Neural cell (in vitro differentiated cells): ENCODE measurements around the gene STEAP1B. TPM values are rescaled to one million over a fixed set of nuclear protein-coding genes. Genes with fewer than 3 reads are reported as not detected.
"Not testable (repeated sequence)": the region's sequence is repeated elsewhere in the genome, so short reads cannot be mapped to it uniquely, and the experiment has no call there.

ENCODE experiments used
- H2AFZ ChIP-seq: fragments of 200-600, 300-800 bp; sonication (generic), shearing (Covaris generic); 2 replicates; pipeline ENCODE4 v1.6.0; 2014; ENCODE audit warnings: low read depth, mild to moderate bottlenecking, antibody characterized with exemption, low read length, moderate library complexity
- H3F3A ChIP-seq: fragments of 200-600 bp; shearing (Covaris generic); 2 replicates; pipeline ENCODE4 v1.6.1; 2016; ENCODE audit warnings: mild to moderate bottlenecking, moderate library complexity, mixed read lengths, antibody characterized with exemption, low read length; ENCODE audit not compliant: insufficient read depth, poor library complexity, severe bottlenecking
- H3K27ac ChIP-seq: fragments of 200-600, 300-800 bp; sonication (generic), shearing (Covaris generic); 2 replicates; pipeline ENCODE4 v1.5.1; 2014; ENCODE audit warnings: mild to moderate bottlenecking, low read length, moderate library complexity
- H3K27me3 ChIP-seq: fragments of 300-800, 200-600 bp; sonication (generic), shearing (Covaris generic); 2 replicates; pipeline ENCODE4 v1.6.0; 2014; ENCODE audit warnings: mild to moderate bottlenecking, low read depth, low read length, moderate library complexity; ENCODE audit not compliant: insufficient read depth
- H3K36me3 ChIP-seq: fragments of 300-800, 200-600 bp; sonication (generic), shearing (Covaris generic); 2 replicates; pipeline ENCODE4 v1.5.1; 2014; ENCODE audit warnings: mild to moderate bottlenecking, antibody characterized with exemption, low read length, moderate library complexity; ENCODE audit not compliant: insufficient read depth
- H3K4me2 ChIP-seq: fragments of 300-800, 200-600 bp; sonication (generic), shearing (Covaris generic); 2 replicates; pipeline ENCODE4 v1.6.0; 2014; ENCODE audit warnings: mild to moderate bottlenecking, low read length
- H3K4me3 ChIP-seq: fragments of 300-800, 200-600 bp; sonication (generic), shearing (Covaris generic); 2 replicates; pipeline ENCODE4 v1.5.1; 2014; ENCODE audit warnings: mild to moderate bottlenecking, low read length, moderate library complexity
- H3K79me2 ChIP-seq: fragments of 200-600 bp; shearing (Covaris generic); replicated peaks from 2 replicates; pipeline ENCODE4 v1.6.0; 2014; ENCODE audit warnings: mild to moderate bottlenecking, low read length, moderate library complexity; ENCODE audit not compliant: insufficient read depth
- H3K9ac ChIP-seq: fragments of 300-800, 200-600 bp; sonication (generic), shearing (Covaris generic); 2 replicates; pipeline ENCODE4 v1.6.1; 2016; ENCODE audit warnings: mild to moderate bottlenecking, low read length, mixed read lengths
- H3K9me2 ChIP-seq: fragments of 200-600 bp; shearing (Covaris generic); 2 replicates; pipeline ENCODE4 v1.6.1; 2016; ENCODE audit warnings: mild to moderate bottlenecking, low read length, mixed read lengths; ENCODE audit not compliant: insufficient read depth
- H3K9me3 ChIP-seq: fragments of 200-600, 300-800 bp; sonication (generic), shearing (Covaris generic); 2 replicates; pipeline ENCODE4 v1.6.1; 2016; ENCODE audit warnings: mild to moderate bottlenecking, mixed run types, low read length, moderate library complexity, mixed read lengths
- H4K20me1 ChIP-seq: fragments of 200-600 bp; shearing (Covaris generic); 2 replicates; pipeline ENCODE4 v1.6.1; 2016; ENCODE audit warnings: mild to moderate bottlenecking, mixed run types; ENCODE audit not compliant: insufficient read depth
- CTCF ChIP-seq: fragments of 450-650 bp; IDR thresholded peaks from 2 replicates; pipeline ENCODE4 v1.5.1; 2014; ENCODE audit warnings: antibody characterized with exemption, mild to moderate bottlenecking, moderate library complexity; ENCODE audit not compliant: poor library complexity, severe bottlenecking
- EP300 ChIP-seq: fragments of 450-650 bp; conservative IDR thresholded peaks from 2 replicates; pipeline ENCODE4 v1.6.1; 2014; ENCODE audit warnings: antibody characterized with exemption, mild to moderate bottlenecking, moderate library complexity; ENCODE audit not compliant: poor library complexity, severe bottlenecking
- EZH2 ChIP-seq: fragments of 200-600, 300-800 bp; shearing (Covaris generic), sonication (generic); IDR thresholded peaks from 2 replicates; pipeline ENCODE4 v1.6.1; 2014; ENCODE audit warnings: antibody characterized with exemption, low read length, borderline replicate concordance, mild to moderate bottlenecking; ENCODE audit not compliant: insufficient read depth, poor library complexity, severe bottlenecking
- MXI1 ChIP-seq: fragments of 450-650 bp; conservative IDR thresholded peaks from 2 replicates; pipeline ENCODE4 v1.6.1; 2014; ENCODE audit warnings: antibody characterized with exemption, mild to moderate bottlenecking; ENCODE audit not compliant: poor library complexity, severe bottlenecking
- POLR2AphosphoS5 ChIP-seq: IDR thresholded peaks from 2 replicates; pipeline ENCODE4 v1.6.1; 2012
- RAD21 ChIP-seq: fragments of 450-650 bp; conservative IDR thresholded peaks from 2 replicates; pipeline ENCODE4 v1.6.1; 2014; ENCODE audit warnings: antibody characterized with exemption, mild to moderate bottlenecking, moderate library complexity
- REST ChIP-seq: IDR thresholded peaks from 2 replicates; pipeline ENCODE4 v1.6.1; 2012; ENCODE audit warnings: borderline replicate concordance
- SMC3 ChIP-seq: fragments of 450-650 bp; conservative IDR thresholded peaks from 2 replicates; pipeline ENCODE4 v1.6.1; 2014; ENCODE audit warnings: antibody characterized with exemption, mild to moderate bottlenecking, moderate library complexity; ENCODE audit not compliant: poor library complexity
- TAF1 ChIP-seq: IDR thresholded peaks from 2 replicates; pipeline ENCODE4 v1.6.1; 2012; ENCODE audit warnings: low read depth
- polyA minus RNA-seq: library from RNA; depleted of rRNA, polyadenylated mRNA; stranded (reverse); fragments of >200 nt; gene quantifications from 2 replicates; pipeline ENCODE4 v1.2.3, GENCODE V29; 2014
- polyA plus RNA-seq: library from polyadenylated mRNA; depleted of rRNA; stranded (reverse); fragments of >200 nt; gene quantifications from 2 replicates; pipeline ENCODE4 v1.2.3, GENCODE V29; 2014

Gene STEAP1B
- polyA plus RNA-seq (0.51 TPM in 1 of 2 replicates, not detected in the other), polyA minus RNA-seq (0.58 TPM in 1 of 2 replicates, not detected in the other)

- not testable (repeated sequence) for H3K9ac ChIP-seq, H3K4me2 ChIP-seq, H4K20me1 ChIP-seq, H3F3A ChIP-seq, H3K36me3 ChIP-seq, H3K79me2 ChIP-seq, H3K9me3 ChIP-seq, H3K27me3 ChIP-seq, H3K27ac ChIP-seq, H3K9me2 ChIP-seq, H2AFZ ChIP-seq
- TF ChIP-seq SMC3 (peak; percentile 46), CTCF (peak; percentile 58)
- peak within 1 kb of the TSS; percentile 56 for H3K4me3 ChIP-seq
Observed at GRCh38 chr7:22499888-22500689, at the start of gene STEAP1B. Gene STEAP1B (minus strand): TSS chr7:22500188. CDS start chr7:22494855, 5,333 bp downstream.

GRCh38 chr7:22549051-22549450 lies 49.1 kb upstream of the STEAP1B start:
- Histone ChIP-seq H2AFZ (no peak overlapping the region), H3K9ac (no peak overlapping the region), H3K27ac (no peak overlapping the region), H3K4me3 (no peak overlapping the region), H3K9me2 (no peaks in the 10 kb centered on the region), H3K9me3 (no peaks in the 10 kb centered on the region), H3K27me3 (peaks cover 16% of the 10 kb centered on the region), H3K36me3 (no peaks in the 10 kb centered on the region), H3F3A (no peaks in the 10 kb centered on the region), H3K79me2 (no peaks in the 10 kb centered on the region), H3K4me2 (no peak overlapping the region), H4K20me1 (no peaks in the 10 kb centered on the region)
- TF ChIP-seq SMC3: no peak
- TF ChIP-seq CTCF: no peak
- no peak for TF ChIP-seq EZH2
- no peak for TF ChIP-seq EP300
- no peak for TF ChIP-seq REST
- TF ChIP-seq POLR2AphosphoS5: no peak
- no peak for TF ChIP-seq TAF1
- no peak for TF ChIP-seq RAD21
- no peak for TF ChIP-seq MXI1
